Hepatocyte (in vitro differentiated cells): Measurements from ENCODE around the gene FAM131C. TPM values are rescaled to one million over a fixed set of nuclear protein-coding genes. Genes with fewer than 3 reads are reported as not detected.

ENCODE experiments used
- DNase-seq: peaks from one replicate; pipeline ENCODE4 v3.0.0-alpha.2; 2016; ENCODE audit warnings: low spot score
- H2AFZ ChIP-seq: fragments of 200-600 bp; sonication (generic); 2 replicates; pipeline ENCODE4 v1.6.0; 2016; ENCODE audit warnings: antibody characterized with exemption, mild to moderate bottlenecking
- H3K27ac ChIP-seq: fragments of 200-600 bp; sonication (generic); 2 replicates; pipeline ENCODE4 v1.5.1; 2016; ENCODE audit warnings: mild to moderate bottlenecking
- H3K27me3 ChIP-seq: fragments of 200-600 bp; sonication (generic); 2 replicates; pipeline ENCODE4 v1.6.1; 2016
- H3K36me3 ChIP-seq: fragments of 200-600 bp; sonication (generic); replicated peaks from 2 replicates; pipeline ENCODE4 v1.5.1; 2016; ENCODE audit warnings: low read depth; ENCODE audit not compliant: insufficient read depth
- H3K4me1 ChIP-seq: fragments of 200-600 bp; sonication (generic); 2 replicates; pipeline ENCODE4 v1.5.1; 2016; ENCODE audit warnings: mild to moderate bottlenecking, moderate library complexity; ENCODE audit not compliant: insufficient read depth
- H3K4me2 ChIP-seq: fragments of 200-600 bp; sonication (generic); 2 replicates; pipeline ENCODE4 v1.6.0; 2016
- H3K4me3 ChIP-seq: fragments of 200-600 bp; sonication (generic); 2 replicates; pipeline ENCODE4 v1.5.1; 2016; ENCODE audit warnings: mild to moderate bottlenecking
- H3K79me2 ChIP-seq: fragments of 200-600 bp; sonication (generic); 2 replicates; pipeline ENCODE4 v1.6.0; 2017; ENCODE audit warnings: mild to moderate bottlenecking
- H3K9me2 ChIP-seq: fragments of 200-600 bp; sonication (generic); replicated peaks from 2 replicates; pipeline ENCODE4 v1.6.0; 2017; ENCODE audit warnings: mild to moderate bottlenecking; ENCODE audit not compliant: insufficient read depth
- H3K9me3 ChIP-seq: fragments of 200-600 bp; sonication (generic); 2 replicates; pipeline ENCODE4 v1.5.1; 2016; ENCODE audit warnings: low read depth, mild to moderate bottlenecking
- H4K20me1 ChIP-seq: fragments of 200-600 bp; sonication (generic); 2 replicates; pipeline ENCODE4 v1.6.0; 2016; ENCODE audit warnings: mild to moderate bottlenecking; ENCODE audit not compliant: insufficient read depth, poor library complexity, severe bottlenecking
- EZH2 ChIP-seq: fragments of 200-600 bp; sonication (generic); IDR thresholded peaks from 2 replicates; pipeline ENCODE4 v1.6.1; 2016; ENCODE audit warnings: antibody characterized with exemption, mild to moderate bottlenecking, borderline replicate concordance
- EZH2phosphoT487 ChIP-seq: fragments of 200-600 bp; sonication (generic); IDR thresholded peaks from one replicate; pipeline ENCODE4 v1.6.1; 2018; ENCODE audit warnings: antibody characterized with exemption, mild to moderate bottlenecking, low read depth, moderate library complexity; ENCODE audit not compliant: unreplicated experiment, severe bottlenecking
- WGBS: methylation state at CpG from one replicate; pipeline ENCODE4 v1.1.6; 2016; ENCODE audit warnings: low lambda C conversion rate; ENCODE audit errors: missing lambda C conversion rate; 5-methylcytosine and 5-hydroxymethylcytosine counted together
- polyA plus RNA-seq: library from polyadenylated mRNA; unstranded; fragments of >200 nt; fragmentation: Nextera tagmentation; extraction: Ambion mirVana; gene quantifications from 2 replicates; pipeline ENCODE4 v1.2.1, GENCODE V29; 2016
- total RNA-seq: library from RNA; depleted of rRNA; stranded (reverse); fragments of >200 nt; gene quantifications from 2 replicates; pipeline ENCODE4 v1.2.3, GENCODE V29; 2014
- TF ChIP-seq, protein P1 (sequence below): fragments of 200-600 bp; sonication (generic); IDR thresholded peaks from 2 replicates; pipeline ENCODE4 v1.5.1; 2016; ENCODE audit warnings: antibody characterized with exemption, mild to moderate bottlenecking; ENCODE audit not compliant: poor library complexity

Gene FAM131C
- total and polyA plus RNA-seq, 2 experiments from 2014 or later: 3.5 to 7.5 TPM

DNA sequence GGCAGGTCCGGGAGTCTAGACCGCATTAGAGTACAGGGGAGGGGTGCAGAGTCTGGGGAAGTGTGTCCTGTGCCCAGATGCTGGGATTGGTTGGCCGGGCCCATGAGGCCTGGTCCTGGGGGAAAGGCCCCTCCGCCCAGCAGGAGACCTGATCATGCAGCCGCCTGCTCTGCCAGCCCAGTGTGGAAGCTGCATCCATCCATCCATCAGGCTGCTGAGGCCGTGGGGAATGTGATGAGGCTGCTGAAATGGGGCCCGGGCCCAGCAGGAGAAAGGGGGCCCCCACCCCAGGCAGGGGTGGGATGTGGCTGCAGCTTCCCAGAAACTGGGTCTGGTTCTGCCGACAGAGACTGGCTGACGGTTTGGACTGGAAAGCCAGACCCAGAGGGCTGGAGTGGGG, 45.3 kb upstream of the FAM131C start:
- no peaks in the 10 kb centered on the region for H3K36me3 ChIP-seq
- no peak overlapping the region for H3K4me3 ChIP-seq
- H2AFZ ChIP-seq: no peak overlapping the region
- no peak for DNase-seq
- no peaks in the 10 kb centered on the region for H3K9me3 ChIP-seq
- TF ChIP-seq EZH2: no peak
- no peak for TF ChIP-seq EZH2phosphoT487
- TF ChIP-seq, protein P1, sequence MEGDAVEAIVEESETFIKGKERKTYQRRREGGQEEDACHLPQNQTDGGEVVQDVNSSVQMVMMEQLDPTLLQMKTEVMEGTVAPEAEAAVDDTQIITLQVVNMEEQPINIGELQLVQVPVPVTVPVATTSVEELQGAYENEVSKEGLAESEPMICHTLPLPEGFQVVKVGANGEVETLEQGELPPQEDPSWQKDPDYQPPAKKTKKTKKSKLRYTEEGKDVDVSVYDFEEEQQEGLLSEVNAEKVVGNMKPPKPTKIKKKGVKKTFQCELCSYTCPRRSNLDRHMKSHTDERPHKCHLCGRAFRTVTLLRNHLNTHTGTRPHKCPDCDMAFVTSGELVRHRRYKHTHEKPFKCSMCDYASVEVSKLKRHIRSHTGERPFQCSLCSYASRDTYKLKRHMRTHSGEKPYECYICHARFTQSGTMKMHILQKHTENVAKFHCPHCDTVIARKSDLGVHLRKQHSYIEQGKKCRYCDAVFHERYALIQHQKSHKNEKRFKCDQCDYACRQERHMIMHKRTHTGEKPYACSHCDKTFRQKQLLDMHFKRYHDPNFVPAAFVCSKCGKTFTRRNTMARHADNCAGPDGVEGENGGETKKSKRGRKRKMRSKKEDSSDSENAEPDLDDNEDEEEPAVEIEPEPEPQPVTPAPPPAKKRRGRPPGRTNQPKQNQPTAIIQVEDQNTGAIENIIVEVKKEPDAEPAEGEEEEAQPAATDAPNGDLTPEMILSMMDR: no peak
- 83% methylated on average over 6 of the region's 9 CpGs for WGBS
- H3K27me3 ChIP-seq: no peaks in the 10 kb centered on the region
- peaks cover 6% of the 10 kb centered on the region for H3K4me1 ChIP-seq
- H4K20me1 ChIP-seq: no peaks in the 10 kb centered on the region
- no peak overlapping the region for H3K4me2 ChIP-seq
- no peak overlapping the region for H3K27ac ChIP-seq
- no peaks in the 10 kb centered on the region for H3K79me2 ChIP-seq
- H3K9me2 ChIP-seq: no peaks in the 10 kb centered on the region

DNA sequence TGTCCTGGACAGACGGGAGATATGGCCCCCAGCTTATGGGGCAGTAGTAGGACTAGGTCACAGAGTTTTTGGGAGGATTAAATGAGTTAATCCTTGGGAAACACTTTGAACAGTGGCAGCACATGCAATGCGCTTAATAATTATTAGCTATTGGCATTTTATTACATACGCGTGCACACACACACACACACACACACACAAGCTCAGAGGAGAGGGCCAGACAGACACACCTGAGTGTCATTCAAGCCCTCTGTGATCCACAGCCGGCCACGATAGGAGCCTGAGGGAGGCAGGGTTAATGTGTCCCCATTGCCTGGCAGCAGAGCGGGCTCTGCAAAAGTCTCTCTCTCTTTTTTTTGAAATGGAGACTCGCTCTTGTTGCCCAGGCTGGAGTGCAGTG, 44.5 kb upstream of the FAM131C start:
- no peak for DNase-seq
- H3K4me3 ChIP-seq: no peak overlapping the region
- TF ChIP-seq, protein P1: no peak
- TF ChIP-seq EZH2 (no peak), EZH2phosphoT487 (no peak)
- 94% methylated on average over 8 of the region's 8 CpGs for WGBS
- H3K27ac ChIP-seq: no peak overlapping the region
- no peak overlapping the region for H2AFZ ChIP-seq
- no peaks in the 10 kb centered on the region for H3K79me2 ChIP-seq
- H3K27me3 ChIP-seq: no peaks in the 10 kb centered on the region
- H3K9me3 ChIP-seq: no peaks in the 10 kb centered on the region
- H3K36me3 ChIP-seq: no peaks in the 10 kb centered on the region
- no peaks in the 10 kb centered on the region for H4K20me1 ChIP-seq
- H3K4me2 ChIP-seq: no peak overlapping the region
- H3K9me2 ChIP-seq: no peaks in the 10 kb centered on the region
- H3K4me1 ChIP-seq: peaks cover 12% of the 10 kb centered on the region

DNA sequence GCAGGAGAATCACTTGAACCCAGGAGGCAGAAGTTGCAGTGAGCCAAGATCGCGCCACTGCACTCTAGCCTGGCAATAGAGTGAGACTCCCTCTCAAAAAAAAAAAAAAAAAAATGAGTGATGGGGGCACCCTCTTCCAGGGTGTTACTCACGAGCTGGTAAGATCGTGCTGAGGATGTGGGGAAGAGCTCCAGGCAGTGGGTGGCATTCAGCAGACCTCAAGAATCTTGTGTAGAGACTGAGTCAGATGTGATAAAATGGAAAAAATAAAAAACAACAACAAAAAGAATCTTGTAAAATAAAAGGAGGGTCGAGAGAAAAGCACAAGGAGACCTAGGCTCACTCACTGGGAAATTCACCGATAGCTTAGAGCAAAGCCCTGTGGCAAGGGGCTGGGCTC, 43.9 kb upstream of the FAM131C start:
- WGBS: 85% methylated on average over 6 of the region's 6 CpGs
- H3K4me2 ChIP-seq: no peak overlapping the region
- H2AFZ ChIP-seq: no peak overlapping the region
- no peaks in the 10 kb centered on the region for H4K20me1 ChIP-seq
- H3K4me1 ChIP-seq: peaks cover 18% of the 10 kb centered on the region
- H3K79me2 ChIP-seq: no peaks in the 10 kb centered on the region
- no peak for DNase-seq
- H3K27ac ChIP-seq: no peak overlapping the region
- H3K4me3 ChIP-seq: no peak overlapping the region
- no peaks in the 10 kb centered on the region for H3K36me3 ChIP-seq
- H3K27me3 ChIP-seq: no peaks in the 10 kb centered on the region
- TF ChIP-seq, protein P1: no peak
- TF ChIP-seq EZH2 (no peak), EZH2phosphoT487 (no peak)
- H3K9me3 ChIP-seq: no peaks in the 10 kb centered on the region
- no peaks in the 10 kb centered on the region for H3K9me2 ChIP-seq

DNA sequence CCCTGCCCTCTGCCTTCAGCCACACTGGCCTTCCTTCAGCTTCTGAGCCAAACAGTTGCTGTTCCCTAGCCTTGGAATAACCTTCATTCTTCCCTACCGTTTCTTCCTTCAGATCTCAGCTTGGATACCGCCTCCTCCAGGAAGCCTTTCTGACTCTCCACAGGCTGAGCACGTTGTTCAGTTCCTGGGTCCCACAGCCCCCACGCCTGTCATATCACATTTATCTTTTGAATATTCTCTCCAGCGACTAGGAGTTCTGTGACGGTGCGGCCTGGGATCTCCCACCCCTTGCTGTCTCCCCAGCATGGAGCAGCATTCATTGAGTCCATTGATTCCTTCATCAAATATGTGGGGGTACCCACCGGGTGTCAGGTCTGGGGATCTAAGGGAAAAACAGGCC, 43.2 kb upstream of the FAM131C start:
- no peak overlapping the region for H3K4me2 ChIP-seq
- WGBS: 81% methylated on average over 8 of the region's 8 CpGs

More for the DNA sequence above, 43.2 kb upstream of the FAM131C start:
- Histone ChIP-seq H3K4me3 (no peak overlapping the region), H3K9me2 (no peaks in the 10 kb centered on the region), H2AFZ (no peak overlapping the region), H3K4me1 (peaks cover 24% of the 10 kb centered on the region), H3K79me2 (no peaks in the 10 kb centered on the region), H3K27ac (no peak overlapping the region), H3K27me3 (no peaks in the 10 kb centered on the region), H3K36me3 (no peaks in the 10 kb centered on the region), H3K9me3 (no peaks in the 10 kb centered on the region), H4K20me1 (no peaks in the 10 kb centered on the region)
- TF ChIP-seq, protein P1: no peak
- TF ChIP-seq EZH2 (no peak), EZH2phosphoT487 (no peak)
- no peak for DNase-seq
